GM19467 (cell line): ENCODE data around the gene ZNF786.
"Not testable (repeated sequence)": the region's sequence is repeated elsewhere in the genome, so short reads cannot be mapped to it uniquely, and the experiment has no call there.

Experiments used
- ATAC-seq: cut with Tn5 transposase; IDR thresholded peaks from one replicate; pipeline ENCODE4 v1.9.1; 2021; ENCODE audit warnings: mild to moderate bottlenecking, moderate library complexity; ENCODE audit not compliant: unreplicated experiment

Gene ZNF786

GRCh38 chr7:149031353-149031910 lies 59.1 kb downstream of the ZNF786 start:
- no peak for ATAC-seq

- not testable (repeated sequence) for ATAC-seq
Measured at GRCh38 chr7:149030439-149030838, 60.1 kb downstream of the ZNF786 start.

DNA sequence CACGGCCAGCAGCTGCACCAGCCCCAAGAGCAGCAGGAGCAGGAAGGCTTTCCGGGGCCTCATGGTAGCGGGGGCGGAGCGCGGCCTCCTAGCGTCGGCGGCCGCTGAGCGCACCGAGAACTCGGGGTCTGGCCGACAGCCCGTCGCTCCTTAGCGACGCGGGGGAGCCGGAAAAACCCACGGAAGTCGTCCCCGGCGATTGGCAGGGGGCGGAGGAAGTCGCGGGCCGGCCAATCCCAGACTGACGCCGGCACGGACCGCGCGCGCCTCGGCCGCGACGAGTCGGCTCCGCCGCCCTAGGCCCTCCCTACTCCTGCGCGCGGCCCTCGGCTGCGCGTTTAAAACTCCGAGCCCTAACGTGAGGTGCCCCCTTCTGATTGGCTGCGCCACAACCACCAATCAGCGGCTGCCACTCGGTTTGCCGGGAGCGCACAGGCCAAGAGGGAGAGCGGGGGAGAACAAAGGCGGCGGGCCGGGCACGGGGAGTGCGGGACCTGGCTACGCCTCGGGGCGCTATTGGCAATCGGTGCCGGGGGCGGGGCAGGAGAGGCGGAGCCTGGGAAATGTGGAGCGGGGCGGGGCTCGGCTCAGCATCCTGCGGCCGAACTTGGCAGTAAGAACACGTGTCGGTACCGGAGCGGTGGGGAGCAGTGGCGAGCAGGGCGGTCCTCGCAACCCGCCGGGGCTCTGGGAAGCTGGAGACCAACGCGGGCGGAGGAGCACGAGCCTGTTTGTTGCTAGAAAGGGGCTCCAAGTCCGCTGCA lies 62.0 kb downstream of the ZNF786 start, which contains the start of gene PDIA4:
Gene PDIA4 (minus strand): TSS at position 160 of the 764 bp plus-strand sequence. CDS start 97 bp downstream, at position 63.
- peak; percentile 92 for ATAC-seq

GRCh38 chr7:149027611-149028345 lies 62.7 kb downstream of the ZNF786 start:
- ATAC-seq, result no peak

DNA sequence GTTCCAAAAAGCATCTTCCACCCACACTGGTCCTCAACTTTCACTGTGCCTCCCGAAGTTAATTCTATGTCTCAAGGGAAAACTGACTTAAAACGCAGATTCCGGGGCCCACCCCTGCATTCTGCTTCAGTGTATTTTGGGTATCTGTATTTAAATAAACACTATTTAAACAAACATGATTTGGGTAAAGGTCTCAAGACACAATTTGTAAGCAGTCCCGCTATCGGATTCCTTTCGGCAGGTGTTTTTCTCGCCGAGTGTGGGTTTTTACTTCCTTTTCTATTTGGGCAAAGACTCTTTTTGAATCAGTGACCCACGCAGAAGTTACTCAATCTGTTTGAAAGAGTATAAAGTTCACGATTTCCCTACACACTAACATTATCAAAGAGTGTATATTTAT lies 63.5 kb downstream of the ZNF786 start:
- no peak for ATAC-seq

DNA sequence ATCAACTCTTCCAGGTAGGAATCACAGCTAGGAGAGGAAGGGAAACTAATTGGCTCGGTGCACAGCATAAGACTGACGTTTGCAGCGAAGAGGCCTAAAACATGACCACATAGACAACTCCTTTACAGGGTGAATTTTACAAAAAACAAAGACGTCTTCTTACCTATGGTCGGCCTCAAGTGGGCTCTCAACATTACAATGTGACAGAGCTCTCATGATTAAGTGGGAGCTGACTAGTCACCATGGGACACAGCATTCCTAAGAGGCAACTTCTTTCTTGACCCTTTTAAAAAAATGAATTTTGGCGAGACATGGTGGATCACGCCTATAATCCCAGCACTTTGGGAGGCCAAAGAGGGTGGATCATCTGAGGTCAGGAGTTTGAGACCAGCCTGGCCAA lies 66.9 kb downstream of the ZNF786 start:
- ATAC-seq, result no peak

DNA sequence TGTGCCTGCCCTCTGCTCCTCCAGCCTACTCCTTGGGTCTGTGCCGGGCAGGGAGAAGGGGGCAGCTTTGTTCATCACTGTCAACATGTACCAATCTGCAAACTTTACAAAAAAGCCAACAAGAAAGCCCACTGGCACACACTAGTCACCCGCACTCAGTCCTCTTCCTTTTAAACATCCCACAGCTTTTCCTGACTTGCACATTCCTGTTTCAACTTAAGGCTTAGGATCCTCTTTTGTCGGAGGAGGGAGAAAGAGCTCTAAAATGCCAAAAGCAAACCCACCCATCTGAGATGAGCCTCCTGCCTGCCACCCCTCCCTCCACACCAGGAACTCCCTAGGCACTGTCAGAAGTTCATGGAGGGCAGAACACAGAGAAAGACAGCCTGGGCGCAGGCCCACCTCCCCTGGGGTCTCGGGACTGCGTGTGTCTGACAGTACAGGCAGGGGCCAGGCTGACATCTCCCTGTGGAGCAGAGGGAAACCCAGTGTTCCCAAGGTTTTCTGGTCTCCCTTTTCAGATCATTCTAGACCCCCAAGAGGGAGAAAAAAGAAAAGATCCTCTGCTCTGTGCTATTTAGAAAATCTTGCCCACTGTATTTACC lies 67.7 kb downstream of the ZNF786 start:
- no peak for ATAC-seq

DNA sequence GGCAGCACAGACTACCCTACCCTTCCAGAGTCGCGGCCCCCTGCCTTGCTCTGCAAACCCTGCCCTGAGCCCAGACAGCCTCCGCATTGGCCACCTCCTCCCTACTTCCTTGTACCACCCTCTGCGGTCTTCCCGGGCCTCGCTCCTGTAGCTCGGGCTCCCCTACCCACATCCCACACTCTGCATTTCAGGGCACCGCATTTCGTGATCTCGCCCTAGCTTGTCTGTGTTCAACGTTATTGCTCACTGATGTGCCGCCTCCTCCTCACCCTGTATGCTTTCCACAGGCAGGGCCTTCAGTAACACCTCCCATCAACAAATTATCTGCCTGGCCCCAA lies 68.8 kb downstream of the ZNF786 start:
- ATAC-seq, result no peak

- ATAC-seq, result no peak
Measured at GRCh38 chr7:149020483-149020882, 70.0 kb downstream of the ZNF786 start.
